HG03571 (cell line): Measurements from ENCODE around the gene CASK.
"Not testable (repeated sequence)": the region's sequence is repeated elsewhere in the genome, so short reads cannot be mapped to it uniquely, and the experiment has no call there.

ENCODE experiments used
- ATAC-seq: cut with Tn5 transposase; IDR thresholded peaks from one replicate; pipeline ENCODE4 v1.9.1; 2021; ENCODE audit not compliant: unreplicated experiment

The CASK gene

DNA sequence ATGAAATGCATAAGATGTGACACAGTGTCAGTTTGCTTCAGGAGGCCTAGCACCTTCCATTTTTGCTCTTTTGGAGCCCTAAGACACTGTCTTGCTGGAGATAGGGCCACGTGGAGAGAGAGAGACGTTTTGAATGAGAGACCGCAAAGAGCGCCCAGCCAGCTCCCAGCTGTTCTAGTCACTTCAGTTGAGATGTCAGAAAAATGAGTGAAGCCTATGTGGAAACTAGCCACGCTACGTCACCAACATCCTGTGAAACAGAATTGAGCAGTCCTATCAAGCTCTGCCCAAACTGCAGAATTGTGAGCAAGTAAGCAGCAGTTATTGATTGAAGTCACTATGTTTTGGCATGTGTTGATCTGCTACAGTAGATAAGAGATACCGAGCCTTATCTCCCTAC lies 186.3 kb downstream of the CASK start:
- ATAC-seq, result no peak

GRCh38 chrX:41734530-41734929 lies 188.8 kb downstream of the CASK start:
- no peak for ATAC-seq

- peak; percentile 96 for ATAC-seq
These were observed 189.4 kb downstream of the CASK start for GRCh38 chrX:41733939-41734338.

- no peak for ATAC-seq
These were observed 191.1 kb downstream of the CASK start for GRCh38 chrX:41732260-41732659.

DNA sequence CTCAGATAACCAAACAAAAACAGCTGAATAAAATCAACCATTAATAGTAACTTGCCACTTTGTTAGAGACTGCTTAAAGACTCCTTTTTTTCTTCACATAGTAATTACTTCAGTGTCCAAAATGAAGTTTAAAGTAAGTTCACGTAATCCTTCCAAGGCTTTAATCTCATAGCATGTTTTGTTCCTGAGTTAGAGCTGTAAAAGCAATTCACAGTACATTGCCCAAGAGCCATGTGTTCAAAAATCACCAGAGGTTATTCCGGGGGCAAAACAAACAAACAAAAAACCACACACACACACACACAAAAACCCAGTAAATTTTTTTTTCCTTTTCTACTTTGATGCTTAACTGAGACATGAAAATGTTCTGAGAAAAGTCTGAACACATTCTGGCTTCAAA lies 193.3 kb downstream of the CASK start:
- no peak for ATAC-seq

GRCh38 chrX:41728125-41728524 lies 195.2 kb downstream of the CASK start:
- ATAC-seq, result no peak

DNA sequence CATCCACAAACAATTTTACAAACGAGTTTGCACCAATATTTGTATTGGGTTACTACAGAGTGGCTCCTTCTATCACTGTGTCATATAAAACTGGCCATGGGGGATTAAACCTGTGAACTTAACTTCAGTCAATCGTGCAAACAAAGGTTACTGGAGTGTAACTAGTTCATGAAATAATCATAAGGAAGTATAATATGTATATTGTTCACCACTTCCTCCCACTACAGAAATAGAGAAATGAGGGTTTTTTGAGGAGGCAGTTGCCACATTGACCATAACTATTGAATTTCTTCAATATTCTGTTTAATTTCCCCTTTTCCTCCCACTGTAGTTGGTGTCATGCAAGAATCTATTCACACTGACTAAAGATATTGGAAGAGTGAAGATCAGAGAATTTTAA lies 199.5 kb downstream of the CASK start, which contains the start of gene GPR82:
TSS of gene GPR82 (plus strand) at position 356 of the 400 bp plus-strand sequence. CDS start 2,846 bp downstream, outside the sequence.
- ATAC-seq, result no peak

- no peak for ATAC-seq
These were observed 200.3 kb downstream of the CASK start for GRCh38 chrX:41722816-41723618.

GRCh38 chrX:41722214-41722613 lies 201.1 kb downstream of the CASK start:
- ATAC-seq, result no peak

DNA sequence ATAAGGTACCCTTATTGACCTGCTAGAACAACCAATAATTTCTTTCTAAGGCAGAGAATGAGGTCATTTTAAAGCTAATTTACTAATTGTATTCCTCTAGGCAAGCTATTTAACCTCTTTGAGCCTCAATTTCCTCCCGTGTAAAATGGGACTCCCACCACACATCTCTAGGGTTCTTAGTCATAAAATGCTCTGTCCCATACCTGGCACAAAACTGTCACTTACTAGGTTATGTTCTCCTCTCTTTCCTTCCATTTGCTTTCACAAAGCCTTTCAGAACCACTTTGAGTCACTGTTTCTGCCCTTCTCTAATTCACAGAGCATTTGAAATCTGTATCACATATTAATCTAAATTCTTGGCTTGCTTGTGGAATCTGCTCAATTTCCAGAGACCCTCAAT lies 201.8 kb downstream of the CASK start:
- ATAC-seq, result no peak

GRCh38 chrX:41720125-41720779 lies 203.1 kb downstream of the CASK start:
- ATAC-seq, result peak; percentile 93

GRCh38 chrX:41719610-41720009 lies 203.7 kb downstream of the CASK start:
- ATAC-seq, result not testable (repeated sequence)

GRCh38 chrX:41718481-41719235 lies 204.7 kb downstream of the CASK start:
- no peak for ATAC-seq

DNA sequence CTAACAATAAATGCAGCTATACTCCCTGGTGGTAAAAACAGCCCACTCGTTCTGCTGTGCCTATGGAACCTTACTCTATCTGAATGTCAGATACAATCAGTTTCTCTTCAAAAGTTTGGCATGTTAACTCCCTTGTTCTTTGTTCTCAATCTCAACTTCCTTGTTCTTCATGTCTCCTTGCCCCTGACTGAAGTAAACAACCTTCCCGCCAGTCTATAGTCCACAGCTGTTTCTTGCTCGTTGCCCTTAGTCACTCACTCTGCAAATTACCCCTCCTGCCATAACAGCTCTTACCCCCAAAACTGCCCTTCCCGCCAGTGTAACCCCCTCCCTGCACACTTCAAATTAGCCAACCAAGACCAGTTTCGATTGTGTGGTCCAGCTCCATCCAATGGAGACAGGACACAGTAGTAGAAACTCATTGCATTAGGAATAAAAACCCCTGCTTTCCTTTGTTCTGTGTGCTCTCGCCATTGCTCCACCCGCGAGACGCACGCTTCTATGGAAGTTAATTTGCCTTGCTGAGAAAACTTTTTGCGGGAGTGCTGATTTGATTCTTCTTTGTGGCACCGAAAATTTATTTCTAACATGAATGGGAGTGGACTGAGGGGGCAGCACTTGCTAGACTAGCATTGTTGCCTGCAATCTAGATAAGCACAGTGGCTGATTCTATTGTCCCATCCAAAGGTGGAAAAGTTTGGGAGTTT lies 206.4 kb downstream of the CASK start:
- no peak for ATAC-seq

DNA sequence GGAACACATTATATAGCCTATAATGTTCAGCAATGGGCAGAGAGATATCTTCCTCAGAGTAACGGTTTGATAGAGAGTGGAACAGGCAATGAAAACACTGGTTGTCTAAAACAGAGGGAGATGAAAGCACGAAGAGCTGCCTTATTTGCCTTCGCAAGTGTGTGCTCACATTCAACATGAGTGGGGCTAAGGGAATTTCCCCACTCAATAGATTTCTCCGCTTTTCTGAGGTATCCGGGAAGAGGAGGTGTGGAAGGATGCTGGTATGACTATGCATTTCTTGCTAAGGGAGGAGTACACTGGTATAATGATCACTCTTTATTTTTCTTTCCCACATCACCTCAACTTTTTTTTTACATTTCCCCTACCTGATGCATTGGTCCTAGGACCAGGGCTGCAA lies 207.1 kb downstream of the CASK start:
- no peak for ATAC-seq

GRCh38 chrX:41711021-41711667 lies 212.2 kb downstream of the CASK start:
- ATAC-seq, result no peak

- no peak for ATAC-seq
These were observed 214.9 kb downstream of the CASK start for GRCh38 chrX:41708486-41708885.

GRCh38 chrX:41707218-41707617 lies 216.1 kb downstream of the CASK start:
- ATAC-seq, result no peak

GRCh38 chrX:41705680-41706374 lies 217.5 kb downstream of the CASK start:
- peak; percentile 83 for ATAC-seq

DNA sequence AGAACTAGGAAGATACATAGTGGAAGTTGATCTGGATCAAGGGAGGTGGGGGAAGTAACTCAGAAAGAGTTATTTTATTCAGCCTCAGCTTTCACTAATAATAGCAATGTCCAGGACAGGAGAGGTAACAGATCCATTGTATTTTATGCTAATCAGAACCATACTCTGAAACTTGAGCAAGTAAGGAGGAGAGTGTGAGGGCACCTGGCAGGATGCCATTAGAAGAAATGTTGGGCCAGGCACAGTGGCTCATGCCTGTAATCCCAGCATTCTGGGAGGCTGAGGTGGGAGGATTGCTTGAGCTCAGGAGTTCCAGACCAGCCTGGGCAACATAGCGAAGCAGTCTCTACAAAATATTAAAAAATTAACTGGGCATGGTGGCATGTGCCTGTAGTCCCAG lies 218.3 kb downstream of the CASK start:
- ATAC-seq, result no peak
